Ectodermal cell (in vitro differentiated cells): ENCODE measurements around the gene TBC1D9.

Source experiments
- H3K27ac ChIP-seq: 2 replicates; pipeline ENCODE4 v1.7.0; 2013; ENCODE audit warnings: mild to moderate bottlenecking, low read depth, low read length; ENCODE audit not compliant: insufficient read depth, poor library complexity, severe bottlenecking
- H3K27me3 ChIP-seq: 2 replicates; pipeline ENCODE4 v1.7.0; 2013; ENCODE audit warnings: mild to moderate bottlenecking, low read length; ENCODE audit not compliant: insufficient read depth, control insufficient read depth, poor library complexity, severe bottlenecking
- H3K36me3 ChIP-seq: one replicate; pipeline ENCODE4 v1.7.0; 2013; ENCODE audit warnings: low read length; ENCODE audit not compliant: control insufficient read depth, insufficient read depth
- H3K4me1 ChIP-seq: one replicate; pipeline ENCODE4 v1.7.0; 2013; ENCODE audit warnings: low read length; ENCODE audit not compliant: control insufficient read depth, insufficient read depth
- H3K4me3 ChIP-seq: 2 replicates; pipeline ENCODE4 v1.7.0; 2013; ENCODE audit warnings: low read depth, low read length, control low read depth; ENCODE audit not compliant: insufficient read depth
- H3K9me3 ChIP-seq: 2 replicates; pipeline ENCODE4 v1.7.0; 2013; ENCODE audit warnings: mild to moderate bottlenecking, low read length, moderate library complexity; ENCODE audit not compliant: control insufficient read depth
- WGBS, 2 experiments: methylation state at CpG; one replicate each; pipeline ENCODE4 v1.1.7; 2013; ENCODE audit warnings: missing lambda C conversion rate in 2 of 2; 5-methylcytosine and 5-hydroxymethylcytosine counted together

Gene TBC1D9

GRCh38 chr4:140680686-140681085, 75.5 kb downstream of the TBC1D9 start:
- H3K4me3 ChIP-seq, result no peak overlapping the region
- H3K27ac ChIP-seq, result no peak overlapping the region
- WGBS, 2 experiments, result 95 to 100% methylated on average over 1 of the region's 1 CpG
- H3K9me3 ChIP-seq, result no peaks in the 10 kb centered on the region
- no peaks in the 10 kb centered on the region for H3K27me3 ChIP-seq
- H3K4me1 ChIP-seq, result no peaks in the 10 kb centered on the region
- H3K36me3 ChIP-seq, result no peaks in the 10 kb centered on the region

GRCh38 chr4:140679576-140679975, 76.6 kb downstream of the TBC1D9 start:
- H3K27ac ChIP-seq, result no peak overlapping the region
- WGBS, 2 experiments, result 90 to 94% methylated on average over 2 to 3 of the region's 3 CpGs
- no peaks in the 10 kb centered on the region for H3K4me1 ChIP-seq
- no peak overlapping the region for H3K4me3 ChIP-seq
- no peaks in the 10 kb centered on the region for H3K9me3 ChIP-seq
- H3K36me3 ChIP-seq, result no peaks in the 10 kb centered on the region
- H3K27me3 ChIP-seq, result no peaks in the 10 kb centered on the region

GRCh38 chr4:140675599-140676231, 80.5 kb downstream of the TBC1D9 start:
- Histone ChIP-seq H3K4me1 (no peaks in the 10 kb centered on the region), H3K36me3 (no peaks in the 10 kb centered on the region), H3K27me3 (no peaks in the 10 kb centered on the region), H3K4me3 (no peak overlapping the region), H3K9me3 (no peaks in the 10 kb centered on the region), H3K27ac (no peak overlapping the region)
- WGBS, 2 experiments, result 92 to 93% methylated on average over 4 of the region's 4 CpGs

- WGBS, 2 experiments, result 90 to 93% methylated on average over 3 of the region's 3 CpGs
- no peaks in the 10 kb centered on the region for H3K27me3 ChIP-seq
- H3K9me3 ChIP-seq, result no peaks in the 10 kb centered on the region
- H3K4me1 ChIP-seq, result no peaks in the 10 kb centered on the region
- no peak overlapping the region for H3K4me3 ChIP-seq
- no peaks in the 10 kb centered on the region for H3K36me3 ChIP-seq
- H3K27ac ChIP-seq, result no peak overlapping the region
Observed at GRCh38 chr4:140673729-140674128, 82.5 kb downstream of the TBC1D9 start.

- H3K27me3 ChIP-seq, result no peaks in the 10 kb centered on the region
- no peak overlapping the region for H3K4me3 ChIP-seq
- no peak overlapping the region for H3K27ac ChIP-seq
- H3K4me1 ChIP-seq, result no peaks in the 10 kb centered on the region
- H3K9me3 ChIP-seq, result no peaks in the 10 kb centered on the region
- no peaks in the 10 kb centered on the region for H3K36me3 ChIP-seq
- 91 to 94% methylated on average over 3 to 4 of the region's 4 CpGs for WGBS, 2 experiments
Observed at GRCh38 chr4:140672416-140672815, 83.8 kb downstream of the TBC1D9 start.

- Histone ChIP-seq H3K4me1 (no peaks in the 10 kb centered on the region), H3K36me3 (no peaks in the 10 kb centered on the region), H3K27ac (no peak overlapping the region), H3K9me3 (no peaks in the 10 kb centered on the region), H3K4me3 (no peak overlapping the region), H3K27me3 (no peaks in the 10 kb centered on the region)
- 89 to 95% methylated on average over 1 of the region's 1 CpG for WGBS, 2 experiments
Observed at GRCh38 chr4:140668111-140668510, 88.1 kb downstream of the TBC1D9 start.

GRCh38 chr4:140666889-140667614, 89.1 kb downstream of the TBC1D9 start:
- H3K27ac ChIP-seq, result no peak overlapping the region
- no peaks in the 10 kb centered on the region for H3K36me3 ChIP-seq
- H3K9me3 ChIP-seq, result no peaks in the 10 kb centered on the region
- no peak overlapping the region for H3K4me3 ChIP-seq
- no peaks in the 10 kb centered on the region for H3K27me3 ChIP-seq
- WGBS, 2 experiments, result 95% methylated on average over 10 to 11 of the region's 11 CpGs
- H3K4me1 ChIP-seq, result no peaks in the 10 kb centered on the region

GRCh38 chr4:140662082-140662869, 93.9 kb downstream of the TBC1D9 start:
- Histone ChIP-seq H3K27ac (no peak overlapping the region), H3K27me3 (no peaks in the 10 kb centered on the region), H3K9me3 (no peaks in the 10 kb centered on the region), H3K4me1 (no peaks in the 10 kb centered on the region), H3K4me3 (no peak overlapping the region), H3K36me3 (no peaks in the 10 kb centered on the region)
- 80 to 81% methylated on average over 3 of the region's 3 CpGs for WGBS, 2 experiments

GRCh38 chr4:140661550-140661949, 94.6 kb downstream of the TBC1D9 start:
- 95 to 100% methylated on average over 1 of the region's 1 CpG for WGBS, 2 experiments
- H3K27me3 ChIP-seq, result no peaks in the 10 kb centered on the region
- no peak overlapping the region for H3K27ac ChIP-seq
- no peak overlapping the region for H3K4me3 ChIP-seq
- H3K36me3 ChIP-seq, result no peaks in the 10 kb centered on the region
- H3K4me1 ChIP-seq, result no peaks in the 10 kb centered on the region
- no peaks in the 10 kb centered on the region for H3K9me3 ChIP-seq
